CD4-positive, alpha-beta T cell treated with Interleukin-6 for 4 hours (primary cell): Measurements from ENCODE around the gene OLAH.
A peak's percentile ranks its signal among the peaks of the same experiment; 100 is the strongest.

Experiments used
- DNase-seq: peaks from one replicate; pipeline ENCODE4 v3.0.0-alpha.2; 2020; ENCODE audit warnings: mixed read lengths

The OLAH gene

DNA sequence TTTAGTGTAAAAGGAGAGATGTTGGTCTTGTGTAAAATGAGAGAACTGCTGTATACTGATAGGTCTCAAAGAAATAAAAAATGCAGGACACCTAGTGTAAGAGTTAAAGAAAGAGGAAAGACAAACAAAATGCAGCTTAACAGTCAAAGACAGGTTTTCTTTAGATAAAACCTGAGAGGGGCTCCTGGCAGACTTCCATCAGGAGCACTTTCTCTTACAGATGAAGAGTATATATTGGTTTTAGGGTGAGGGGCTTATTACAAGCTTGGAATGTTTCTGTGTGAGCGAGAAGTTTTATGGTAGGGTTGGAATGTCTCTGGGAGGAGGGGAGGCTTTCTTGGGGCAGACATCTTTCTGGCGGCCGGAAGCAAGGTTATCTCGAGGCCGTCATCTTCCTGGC is 28.6 kb downstream of the OLAH start:
- DNase-seq, result no peak

DNA sequence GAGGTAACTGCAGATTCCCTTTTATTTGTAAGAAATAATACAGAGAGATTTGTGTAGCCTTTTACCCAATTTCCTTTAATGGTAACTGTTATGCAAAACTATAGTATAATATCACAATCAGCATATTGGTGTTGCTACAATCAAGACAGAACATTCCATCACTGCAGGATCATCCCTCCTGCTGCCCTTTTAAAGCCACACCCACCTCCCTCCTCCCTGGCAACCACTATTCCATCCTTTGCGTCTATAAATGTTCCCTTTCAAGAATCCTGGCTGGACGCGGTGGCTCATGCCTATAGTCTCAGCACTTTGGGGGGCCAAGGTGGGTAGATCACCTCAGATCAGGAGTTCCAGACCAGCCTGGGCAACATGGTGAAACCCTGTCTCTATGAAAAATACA is 31.7 kb downstream of the OLAH start:
- DNase-seq, result no peak

DNA sequence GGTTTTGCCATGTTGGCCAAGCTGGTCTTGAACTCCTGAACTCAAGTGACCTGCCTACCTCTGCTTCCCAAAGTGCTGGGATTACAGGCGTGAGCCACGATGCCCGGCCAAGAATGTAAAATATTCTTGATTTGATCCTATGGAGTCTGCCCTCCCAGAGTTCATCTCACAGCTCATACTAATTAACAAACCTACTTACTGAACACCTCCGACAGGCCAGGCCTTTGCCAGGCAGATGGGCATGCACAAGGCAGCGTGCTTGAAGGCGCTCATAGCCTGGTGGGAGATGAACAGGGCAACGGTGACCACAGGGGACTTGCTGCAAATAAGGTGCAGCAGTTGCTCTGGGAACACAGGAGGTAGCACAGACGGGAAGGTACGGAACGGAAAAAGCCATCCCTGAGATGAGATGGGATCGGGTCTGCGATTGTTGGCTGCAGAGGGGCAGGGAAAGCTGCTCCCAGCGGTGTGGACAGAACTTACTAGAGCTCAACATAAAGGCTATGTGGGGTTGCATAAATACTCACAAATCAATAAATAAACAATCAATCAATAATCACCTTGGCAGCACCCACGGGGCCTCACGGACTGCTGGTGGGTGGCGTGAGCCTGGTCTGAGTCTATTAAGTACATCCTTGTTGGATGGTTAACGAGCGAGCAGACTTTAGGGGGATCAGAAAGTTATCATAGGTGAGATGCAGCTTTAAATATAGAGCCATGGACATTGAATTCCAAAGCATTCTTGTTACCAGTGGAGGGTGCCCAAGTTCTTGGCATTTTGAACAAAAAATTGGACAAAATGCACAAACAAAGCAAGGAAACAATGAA is 40.1 kb downstream of the OLAH start:
- no peak for DNase-seq

DNA sequence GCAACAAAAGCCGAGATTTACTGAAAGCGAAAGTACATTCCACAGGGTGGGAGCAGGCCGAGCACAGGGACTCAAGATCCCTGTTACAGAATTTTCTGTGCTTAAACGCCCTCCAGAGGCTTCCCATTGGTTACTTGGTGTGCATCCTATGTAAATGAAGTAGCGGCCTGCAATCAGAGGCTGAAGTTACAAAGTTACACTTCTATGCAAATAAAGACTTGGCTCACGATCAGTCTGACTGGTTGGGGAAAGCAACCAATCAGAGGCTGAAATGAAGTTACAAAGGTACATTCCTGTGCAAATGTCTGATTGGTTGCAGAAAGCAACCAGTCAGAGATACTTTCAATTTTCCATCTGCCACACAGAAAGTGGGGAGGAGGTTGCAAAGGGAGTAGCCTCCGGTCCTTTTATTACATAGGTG is 40.8 kb downstream of the OLAH start:
- peak; percentile 18 for DNase-seq

DNA sequence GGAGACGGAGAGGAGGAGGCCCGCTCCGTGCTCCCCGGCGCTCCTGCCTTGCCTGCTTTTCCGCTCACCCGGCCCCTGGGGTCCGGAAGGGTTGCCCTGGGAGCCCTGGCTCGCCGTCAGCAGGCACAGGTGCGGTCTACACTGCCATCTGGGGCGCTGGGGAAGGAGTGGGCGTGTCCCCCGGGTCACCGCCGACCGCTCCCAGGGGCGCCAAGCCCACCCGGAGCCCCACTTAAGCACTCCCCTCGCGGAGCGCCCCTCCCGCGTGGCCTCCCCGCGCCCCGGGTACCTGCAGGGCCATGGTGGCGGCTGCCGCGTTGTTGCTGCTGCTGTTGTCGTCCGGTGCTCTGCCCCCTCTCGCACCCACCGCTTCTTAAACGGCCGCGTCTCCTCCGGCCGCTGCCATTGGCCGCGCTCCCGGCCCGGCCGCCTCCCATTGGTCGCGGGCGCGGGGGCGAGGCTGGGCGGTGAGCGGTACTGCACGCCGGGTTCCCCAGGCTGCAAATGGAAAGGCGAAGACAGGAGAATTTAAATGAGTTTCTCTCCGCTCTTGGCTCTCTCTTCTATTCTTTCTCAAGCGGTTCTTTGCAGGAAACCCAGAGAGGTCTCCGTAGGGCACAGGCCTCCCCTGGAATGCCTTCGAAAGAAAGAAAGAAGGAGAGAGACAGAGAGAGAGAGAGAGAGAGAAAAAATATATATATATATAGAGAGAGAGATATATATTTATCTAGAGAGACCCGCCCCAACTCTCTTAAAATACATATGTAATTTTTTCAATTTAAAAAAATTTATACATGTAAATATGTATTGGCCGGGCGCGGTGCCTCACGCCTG is 44.9 kb downstream of the OLAH start, which contains the start of gene ACBD7:
Gene ACBD7, minus strand, starts transcription at position 349 of the 834 bp plus-strand sequence. Its CDS starts 48 bp downstream, at position 301.
- DNase-seq, result peak; percentile 81

DNA sequence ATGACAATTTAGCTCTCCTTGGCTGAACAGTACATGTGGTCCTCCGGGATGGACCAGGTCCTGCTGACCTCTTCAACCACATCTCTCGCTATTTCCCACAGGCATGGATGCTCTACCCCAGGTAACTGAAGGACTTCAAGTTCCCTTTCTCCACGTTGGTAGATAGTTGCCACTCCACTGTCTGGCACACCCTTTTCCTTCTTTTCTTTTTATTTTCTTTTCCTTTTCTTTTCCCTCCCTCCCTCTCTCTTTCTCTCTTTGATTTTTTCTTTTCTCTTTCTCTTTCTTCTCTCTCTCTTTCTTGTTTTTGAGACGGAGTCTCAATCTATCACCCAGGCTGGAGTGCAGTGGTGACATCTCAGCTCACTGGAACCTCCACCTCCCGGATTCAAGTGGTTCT is 47.7 kb downstream of the OLAH start:
- no peak for DNase-seq

DNA sequence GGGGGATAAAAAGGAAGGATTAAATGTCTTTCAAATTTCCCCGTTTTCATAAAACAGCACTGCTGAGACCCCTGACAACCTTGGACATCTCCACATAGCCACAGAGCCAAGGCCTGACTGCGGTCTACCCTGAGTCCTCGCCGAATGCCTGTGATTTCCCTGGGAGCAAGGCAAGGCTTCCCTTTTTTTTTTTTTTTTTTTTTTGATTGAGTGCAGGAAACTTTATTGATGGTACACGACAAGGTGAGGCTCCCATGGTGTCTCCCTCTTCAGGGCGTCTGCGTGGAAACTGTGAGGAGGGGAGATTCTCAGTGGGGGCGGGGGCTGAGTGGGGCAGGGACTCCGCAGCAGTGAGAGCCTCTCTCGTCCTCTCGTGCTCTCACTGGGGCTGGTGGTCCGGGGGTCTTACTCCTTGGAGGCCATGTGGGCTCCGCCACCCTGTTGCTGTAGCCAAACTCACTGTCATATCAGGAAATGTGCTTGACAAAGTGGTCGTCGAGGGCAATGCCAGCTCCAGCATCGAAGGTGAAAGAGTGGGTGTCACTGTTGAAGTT is 49.2 kb downstream of the OLAH start:
- no peak for DNase-seq

DNA sequence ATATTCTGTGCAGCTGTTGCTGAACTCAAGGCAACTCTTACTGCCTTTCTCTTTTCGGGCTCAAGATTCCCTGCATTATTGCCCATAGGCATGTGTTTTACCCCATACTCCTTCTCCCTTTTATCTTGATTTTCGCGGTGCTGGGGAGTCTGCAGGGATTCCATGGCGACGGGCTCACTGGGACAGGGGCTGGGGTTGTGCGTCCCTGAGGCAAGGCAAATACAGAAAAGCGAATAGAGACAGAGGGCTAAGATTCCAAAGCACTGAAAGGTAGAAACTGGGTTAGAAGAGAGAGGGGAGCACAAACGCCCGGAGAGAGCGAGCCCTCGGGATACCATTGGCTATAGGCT is 52.9 kb downstream of the OLAH start:
- DNase-seq, result no peak

DNA sequence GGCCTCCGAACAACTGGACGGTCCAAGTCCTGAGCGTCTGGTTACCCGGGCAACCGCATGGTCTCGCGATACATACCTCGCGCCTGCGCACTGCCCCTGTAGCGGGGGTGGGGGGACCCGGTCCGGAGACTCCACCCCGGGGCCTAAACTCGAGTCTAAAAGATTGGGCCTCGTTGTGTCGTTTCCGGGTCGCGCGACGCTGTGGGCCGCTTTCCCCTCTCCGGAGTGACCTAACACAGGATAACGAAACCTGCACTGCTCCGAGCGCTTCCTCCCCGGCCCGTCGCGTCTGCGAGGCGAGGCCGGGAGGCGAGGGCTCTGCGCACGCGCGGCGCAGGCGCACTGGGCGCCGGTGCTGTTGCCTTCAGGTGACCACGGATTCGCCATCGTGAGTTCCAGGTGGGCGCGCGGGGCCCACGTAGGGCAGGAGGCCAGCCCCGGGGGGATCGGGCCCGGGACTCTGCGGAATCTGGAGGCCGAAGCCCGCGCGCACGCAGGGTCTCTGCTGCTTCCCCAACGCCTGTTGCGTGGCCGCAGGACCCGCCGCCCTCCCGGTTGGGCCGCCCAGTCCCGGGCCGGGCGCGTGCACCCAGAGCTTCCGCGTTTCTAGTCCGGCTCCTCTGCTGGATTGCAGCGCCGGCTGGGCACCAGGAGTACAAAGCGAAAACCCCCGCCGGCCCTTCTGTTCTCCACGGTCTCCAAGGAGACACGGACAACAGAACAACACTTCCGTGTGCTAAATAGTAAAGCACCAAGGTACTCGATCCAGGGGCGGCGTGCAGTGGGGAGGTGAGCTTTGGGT is 53.5 kb downstream of the OLAH start, which contains the start of gene RPP38:
Gene RPP38, plus strand, starts transcription at position 345 of the 802 bp plus-strand sequence. CDS start 5,960 bp downstream, outside the sequence.
- peak; percentile 94 for DNase-seq

DNA sequence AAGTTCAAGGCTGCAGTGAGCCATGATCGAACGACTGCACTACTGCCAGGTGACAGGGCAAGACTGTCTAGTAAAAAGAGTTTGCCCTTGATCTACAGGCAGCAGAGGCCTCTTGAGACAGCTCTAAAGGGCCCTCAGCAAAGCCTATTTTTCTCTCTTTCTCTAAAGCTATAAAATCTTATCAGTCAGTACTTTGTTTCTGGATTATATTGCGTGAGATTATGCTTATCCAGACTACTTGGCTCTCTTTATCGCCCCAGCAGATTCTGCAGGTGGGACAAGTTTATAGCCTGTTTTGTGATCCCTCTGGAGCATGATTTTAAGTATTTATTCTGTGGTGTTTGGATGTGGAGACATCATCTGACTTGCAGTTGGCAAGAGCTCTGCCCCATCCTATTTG is 56.1 kb downstream of the OLAH start:
- no peak for DNase-seq

DNA sequence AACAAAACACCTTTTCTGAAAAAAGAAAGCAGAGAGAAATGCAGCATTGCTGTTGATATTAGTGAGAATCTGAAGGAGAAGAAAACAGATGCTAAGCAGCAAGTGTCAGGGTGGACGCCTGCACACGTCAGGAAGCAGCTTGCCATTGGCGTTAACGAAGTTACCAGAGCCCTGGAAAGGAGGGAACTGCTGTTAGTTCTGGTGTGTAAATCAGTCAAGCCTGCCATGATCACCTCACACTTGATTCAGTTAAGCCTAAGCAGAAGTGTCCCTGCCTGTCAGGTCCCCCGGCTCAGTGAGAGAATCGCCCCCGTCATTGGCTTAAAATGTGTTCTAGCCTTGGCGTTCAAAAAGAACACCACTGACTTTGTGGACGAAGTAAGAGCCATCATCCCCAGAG is 59.8 kb downstream of the OLAH start:
- DNase-seq, result no peak

DNA sequence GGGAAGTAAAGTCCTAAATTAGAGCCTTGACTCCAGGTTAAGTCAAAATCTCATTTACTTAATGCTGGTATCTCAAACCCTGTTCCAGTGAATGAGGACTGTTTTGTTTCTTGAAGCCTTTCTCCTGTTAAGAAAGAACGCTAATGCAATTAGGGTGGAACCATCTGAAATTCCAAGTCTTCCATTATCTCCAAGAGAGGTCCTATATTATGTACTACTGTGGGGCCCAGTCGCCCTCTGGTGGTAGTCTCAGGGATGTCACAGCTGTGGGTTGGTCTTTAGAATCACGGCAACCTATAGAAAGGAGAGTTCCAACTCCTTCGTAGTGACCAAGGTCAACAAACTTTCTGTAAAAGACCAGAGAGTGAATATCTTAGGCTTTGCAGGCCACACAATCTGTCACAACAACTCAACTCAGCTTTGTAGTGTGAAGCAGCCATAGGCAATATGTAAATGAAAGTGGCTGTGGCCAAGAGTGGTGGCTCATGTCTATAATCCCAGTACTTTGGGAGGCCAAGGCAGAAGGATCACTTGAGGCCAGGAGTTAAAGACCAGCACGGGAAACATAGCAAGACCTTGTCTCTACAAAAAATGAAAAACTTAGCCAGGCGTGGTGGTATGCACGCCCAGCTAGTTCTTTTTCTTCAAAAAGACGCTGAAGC is 62.7 kb downstream of the OLAH start:
- DNase-seq, result peak; percentile 75

DNA sequence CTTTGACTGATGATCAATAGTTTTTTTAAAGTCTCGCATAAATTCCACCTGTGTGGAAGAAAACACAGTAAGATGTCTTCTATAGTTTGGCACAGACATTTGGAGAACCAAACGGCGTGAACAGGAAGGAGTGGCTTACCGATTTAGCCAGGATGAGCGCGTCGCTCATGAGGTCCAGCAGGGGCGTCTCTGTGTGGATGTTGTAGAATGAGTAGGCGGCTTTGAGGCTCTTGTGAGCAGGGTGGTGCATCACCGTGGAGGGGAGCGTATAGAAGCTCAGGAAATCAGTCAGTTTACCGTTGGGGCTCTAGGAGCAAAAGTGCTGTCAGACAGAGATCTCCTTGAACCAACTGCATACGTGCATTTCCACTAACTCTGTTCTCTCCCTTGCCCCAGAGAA is 68.9 kb downstream of the OLAH start:
- no peak for DNase-seq

DNA sequence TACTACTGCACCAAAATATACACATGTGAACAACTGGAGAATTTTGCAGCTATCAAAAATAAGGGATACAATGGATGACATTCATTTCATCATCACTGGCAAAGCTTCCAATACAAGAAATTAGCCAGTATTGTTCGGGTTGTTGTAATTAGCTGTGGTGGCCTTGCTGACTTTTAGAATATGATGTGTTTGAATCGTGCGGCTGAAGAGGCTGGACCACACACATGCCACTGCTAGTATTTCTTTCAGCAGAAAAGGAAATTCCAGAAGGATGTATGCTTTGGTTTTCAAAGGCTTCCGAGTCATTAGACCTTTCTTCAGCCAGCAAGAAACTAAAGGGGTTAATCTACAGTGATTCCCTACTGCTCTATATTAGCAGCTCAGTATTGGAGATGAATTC is 70.0 kb downstream of the OLAH start:
- no peak for DNase-seq

DNA sequence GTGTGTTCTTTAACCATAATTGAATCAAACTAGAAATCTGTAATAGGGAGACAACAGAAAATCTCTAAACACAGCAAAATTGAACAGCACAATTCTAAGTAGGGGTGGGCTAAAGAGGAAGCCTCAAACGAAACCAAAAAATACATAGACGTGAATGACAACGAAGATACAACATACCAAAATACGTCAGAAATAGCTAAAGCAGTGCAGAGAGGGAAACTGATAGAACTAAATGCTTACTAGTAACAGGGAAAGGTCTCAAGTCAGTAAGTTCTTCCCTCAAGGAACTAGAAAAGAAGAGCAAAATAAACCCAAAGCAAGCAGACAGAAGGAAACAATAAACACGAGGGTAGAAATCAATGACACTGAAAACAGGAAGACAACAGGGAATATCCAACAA is 72.5 kb downstream of the OLAH start:
- no peak for DNase-seq

DNA sequence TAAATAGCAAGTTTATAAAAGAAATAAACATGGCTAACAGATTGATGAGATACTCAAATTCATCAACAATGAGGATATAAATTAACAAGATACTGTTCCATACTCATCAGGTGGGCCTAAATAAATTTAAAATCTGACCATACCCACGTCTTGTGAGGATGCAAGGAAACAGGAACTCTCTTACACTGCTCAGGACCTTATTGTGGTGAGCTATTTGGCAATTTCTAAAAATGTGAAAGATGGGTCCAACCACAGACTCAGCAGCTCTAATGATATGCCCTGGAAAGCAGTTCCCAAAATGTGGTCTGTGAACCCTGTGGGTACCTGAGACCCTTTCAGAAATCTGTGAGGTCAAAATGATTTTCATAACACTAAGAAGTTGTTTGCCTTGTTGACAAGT is 74.9 kb downstream of the OLAH start:
- DNase-seq, result no peak

DNA sequence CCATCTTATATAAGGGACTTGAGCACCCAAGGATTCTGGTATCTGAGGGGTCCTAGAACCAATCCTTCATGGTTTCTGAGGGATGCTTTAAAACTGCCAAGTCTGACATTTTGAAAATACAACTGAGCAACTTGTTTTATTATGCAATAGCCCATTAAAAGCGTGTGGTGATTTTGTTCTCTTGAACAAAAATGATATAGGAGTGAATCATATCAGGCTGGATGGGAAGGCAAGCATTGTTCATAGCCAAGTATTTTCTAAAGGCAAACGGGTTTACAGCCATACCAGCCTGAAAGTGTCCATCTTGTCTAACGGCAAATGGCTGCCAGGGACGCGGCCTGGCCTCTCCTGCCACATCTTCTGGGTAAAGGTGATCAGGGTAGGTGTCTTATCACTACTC is 76.8 kb downstream of the OLAH start:
- no peak for DNase-seq

DNA sequence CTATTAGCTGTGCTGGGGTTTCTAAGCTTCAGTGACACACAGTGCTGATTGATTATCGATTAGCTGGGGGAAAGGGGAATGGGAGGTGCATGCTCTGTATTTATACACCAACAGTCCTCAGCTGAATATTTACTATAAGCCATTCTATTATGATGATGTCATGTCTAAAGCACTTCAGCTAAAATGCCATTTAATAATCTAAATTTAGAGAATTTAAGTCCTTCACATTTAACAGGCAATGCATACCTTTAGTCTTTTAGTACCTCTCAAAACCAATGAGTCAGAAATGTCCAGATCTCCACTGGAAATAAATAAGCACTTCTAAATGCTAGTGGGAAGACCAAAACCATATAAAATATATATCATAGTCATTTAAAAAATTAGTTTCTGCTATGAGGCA is 78.0 kb downstream of the OLAH start:
- no peak for DNase-seq

DNA sequence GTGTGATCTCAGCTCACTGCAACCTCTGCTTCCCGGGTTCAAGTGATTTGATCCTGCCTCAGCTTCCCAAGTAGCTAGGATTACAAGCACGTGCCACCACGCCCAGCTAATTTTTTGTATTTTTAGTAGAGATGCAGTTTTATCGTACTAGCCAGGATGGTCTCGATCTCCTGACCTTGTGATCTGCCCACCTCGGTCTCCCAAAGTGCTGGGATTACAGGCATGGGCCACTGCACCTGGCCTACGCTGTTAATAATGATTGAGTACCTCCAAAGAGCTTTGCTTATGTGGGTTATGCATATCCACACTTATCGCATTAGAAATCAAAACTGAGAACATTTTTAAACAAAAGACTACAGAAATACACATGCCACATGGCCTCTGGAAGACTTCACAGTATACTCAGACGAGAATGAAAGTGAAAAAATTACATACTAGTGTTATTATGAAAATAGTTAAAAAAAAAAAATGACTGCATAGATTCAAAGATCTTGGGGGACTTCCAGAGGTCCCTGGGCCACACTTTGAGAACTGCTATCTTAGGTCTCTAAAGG is 78.8 kb downstream of the OLAH start:
- DNase-seq, result no peak
